Measurements from ENCODE around the gene DAND5. TPM values are rescaled to one million over a fixed set of nuclear protein-coding genes. Genes with fewer than 3 reads are reported as not detected.

The DAND5 gene
- total and polyA plus RNA-seq, 2 donors (not counting 1 experiment from before 2014, with no cell fraction given) = not detected

- no peaks in the 10 kb centered on the region for H3K4me1 Mint-ChIP-seq
- ChIA-PET CTCF (interaction anchor here (1.2 to 2.9 kb wide), 3 partner anchors 30 to 55 kb away, joined by 3 to 12 read pairs (median 4); no protein-coding TSS in a partner anchor), POLR2A (no interaction called here)
- H3K9me3 ChIP-seq (ENCODE audit: control extremely low read depth in 1 of 3, control insufficient read depth in 2 of 3, insufficient read depth in 1 of 3, low read length in 2 of 3) = peaks cover 0 to 10% (median 0%) of the 10 kb centered on the region in 3 donors
- H3K27me3 ChIP-seq (replicated peaks in 1 of 4; ENCODE audit: control extremely low read depth in 1 of 4, control insufficient read depth in 3 of 4, insufficient read depth in 4 of 4, low read length in 3 of 4) = peaks cover 0 to 34% (median 17%) of the 10 kb centered on the region in 4 experiments
- peaks cover 2 to 12% of the 10 kb centered on the region in 2 donors for H3K4me1 ChIP-seq (ENCODE audit: control insufficient read depth in 2 of 2, insufficient read depth in 2 of 2, low read length in 2 of 2)
- 93% methylated on average over 19 of the region's 28 CpGs for WGBS (ENCODE audit: insufficient coverage)
- DNase-seq = no peak
- H3K9me3 Mint-ChIP-seq (ENCODE audit: insufficient read depth) = no peaks in the 10 kb centered on the region
- no peak for ATAC-seq (ENCODE audit: low read depth)
- no peaks in the 10 kb centered on the region for H3K79me2 ChIP-seq (ENCODE audit: control insufficient read depth, insufficient read depth, low read length)
- H3K9ac ChIP-seq (ENCODE audit: low read length) = no peak overlapping the region
- H3K27ac Mint-ChIP-seq = no peak overlapping the region
- no peak overlapping the region for H3K27ac ChIP-seq (ENCODE audit: low read length in 2 of 2)
- TF ChIP-seq EZH2 (IDR thresholded peaks at IDR 0.05; ENCODE audit: borderline replicate concordance, insufficient read depth, low read depth, low read length, poor library complexity, severe bottlenecking) = no peak
- TF ChIP-seq CTCF (IDR thresholded peaks at IDR 0.05) = no peak
- no peak overlapping the region for H3K4me3 ChIP-seq (ENCODE audit: control extremely low read depth in 1 of 5, extremely low read depth in 1 of 5, insufficient read depth in 1 of 5, low read depth in 2 of 5, low read length in 4 of 5)
- H3K27me3 Mint-ChIP-seq = peaks cover 36% of the 10 kb centered on the region
- H4K20me1 ChIP-seq (ENCODE audit: control insufficient read depth, insufficient read depth, low read length, poor library complexity, severe bottlenecking) = no peaks in the 10 kb centered on the region
- no peak overlapping the region for H3K4me2 ChIP-seq (replicated peaks; ENCODE audit: low read depth, low read length, poor library complexity, severe bottlenecking)
- H3K36me3 ChIP-seq (replicated peaks in 1 of 2; ENCODE audit: control extremely low read depth in 1 of 2, control insufficient read depth in 1 of 2, extremely low read depth in 1 of 2, insufficient read depth in 2 of 2, low read length in 1 of 2) = no peaks in the 10 kb centered on the region
- intact Hi-C loops (cut with micrococcal nuclease) = no loop called here
- H3K4me3 Mint-ChIP-seq = no peak overlapping the region
- H2AFZ ChIP-seq (ENCODE audit: insufficient read depth, low read depth, low read length, poor library complexity, severe bottlenecking) = no peak overlapping the region
These were observed 37.3 kb downstream of the DAND5 start for GRCh38 chr19:13006431-13007281.

Measured in B cell (primary cell).